Endothelial cell of umbilical vein (primary cell): ENCODE results near the gene CALY. TPM values are rescaled to one million over a fixed set of nuclear protein-coding genes. Genes with fewer than 3 reads are reported as not detected.

Experiments
- BruUV-seq: library from RNA; stranded (reverse); fragments of 400-500 nt; replicated peaks from 2 replicates; lab custom pipeline; 2021; lab: Mats Ljungman, UMichigan
- CTCF ChIA-PET: fragments of 300-600, 350-600 bp; sonication (Branson Sonifier 250); formaldehyde crosslinking; loops from one replicate; lab custom pipeline; 2021; ENCODE audit warnings: antibody characterized with exemption, inconsistent platforms; lab: Charles Lee
- POLR2A ChIA-PET: fragments of 300-600, 350-600 bp; sonication (Branson Sonifier 250); formaldehyde crosslinking; loops from one replicate; lab custom pipeline; 2021; ENCODE audit warnings: antibody characterized with exemption, inconsistent platforms; lab: Charles Lee
- DNase-seq: peaks from one replicate; pipeline ENCODE4 v3.0.0-alpha.2; 2011; ENCODE audit warnings: low read depth, low spot score
- FAIRE-seq: peaks from 2 replicates; lab custom pipeline; 2011; peaks lifted over from hg19 to GRCh38; lab: Jason Lieb, UNC
- H2AFZ ChIP-seq: 2 replicates; pipeline ENCODE4 v1.6.0; 2012; ENCODE audit warnings: low read depth, low read length, control low read depth, inconsistent platforms
- H3K27ac ChIP-seq: 2 replicates; pipeline ENCODE4 v1.5.1; 2011; ENCODE audit warnings: low read depth, mild to moderate bottlenecking, control low read depth, low read length, moderate library complexity; ENCODE audit not compliant: insufficient read depth
- H3K27me3 ChIP-seq, 2 experiments: 2 replicates each; pipeline versions ENCODE4 v1.6.0 to v1.6.1; 2011; ENCODE audit warnings: low read length in 2 of 2, mixed read lengths in 1 of 2; ENCODE audit not compliant: control insufficient read depth in 2 of 2, insufficient read depth in 2 of 2
- H3K36me3 ChIP-seq, 2 experiments: 2 replicates in 1 of 2; 3 replicates in 1 of 2; pipeline ENCODE4 v1.5.1; 2011; ENCODE audit warnings: low read length in 2 of 2, mild to moderate bottlenecking in 1 of 2, moderate library complexity in 1 of 2; ENCODE audit not compliant: control insufficient read depth in 2 of 2, insufficient read depth in 2 of 2; ENCODE audit errors: extremely low read depth in 1 of 2
- H3K4me1 ChIP-seq: 3 replicates; pipeline ENCODE4 v1.5.1; 2011; ENCODE audit warnings: mild to moderate bottlenecking, low read length; ENCODE audit not compliant: control insufficient read depth, insufficient read depth; ENCODE audit errors: extremely low read depth
- H3K4me2 ChIP-seq: 2 replicates; pipeline ENCODE4 v1.6.1; 2011; ENCODE audit warnings: low read length, control low read depth, mixed read lengths; ENCODE audit not compliant: insufficient read depth
- H3K4me3 ChIP-seq, 3 experiments: fragments of 200-600 bp in 1 of 3; sonication (generic), shearing (Covaris generic) in 1 of 3; replicated peaks in 1 of 3; 2 replicates each; pipeline ENCODE4 v1.5.1; 2011 to 2016; ENCODE audit warnings: control low read depth in 3 of 3, low read length in 3 of 3, mild to moderate bottlenecking in 2 of 3, inconsistent platforms in 1 of 3, low read depth in 1 of 3, moderate library complexity in 1 of 3; ENCODE audit not compliant: insufficient read depth in 1 of 3
- H3K79me2 ChIP-seq: 2 replicates; pipeline ENCODE4 v1.6.0; 2012; ENCODE audit warnings: low read length, inconsistent platforms; ENCODE audit not compliant: control insufficient read depth, insufficient read depth
- H3K9ac ChIP-seq: replicated peaks from 2 replicates; pipeline ENCODE3; 2011; ENCODE audit warnings: low read length, control low read depth; ENCODE audit not compliant: insufficient read depth; ENCODE audit errors: extremely low read depth
- H3K9me1 ChIP-seq: replicated peaks from 3 replicates; pipeline ENCODE4 v1.6.0; 2011; ENCODE audit warnings: mild to moderate bottlenecking, low read length; ENCODE audit not compliant: control insufficient read depth, insufficient read depth; ENCODE audit errors: extremely low read depth
- H3K9me3 ChIP-seq: replicated peaks from 2 replicates; pipeline ENCODE4 v1.5.1; 2012; ENCODE audit warnings: low read length, inconsistent platforms; ENCODE audit not compliant: control insufficient read depth, insufficient read depth
- H4K20me1 ChIP-seq: replicated peaks from 2 replicates; pipeline ENCODE3; 2011; ENCODE audit warnings: mild to moderate bottlenecking, low read length; ENCODE audit not compliant: control insufficient read depth, insufficient read depth; ENCODE audit errors: extremely low read depth
- EZH2 ChIP-seq: IDR thresholded peaks from 2 replicates; pipeline ENCODE4 v1.6.1; 2012; ENCODE audit warnings: borderline replicate concordance, low read depth, mild to moderate bottlenecking, moderate library complexity, low read length, inconsistent platforms; ENCODE audit not compliant: severe bottlenecking
- FOS ChIP-seq: IDR thresholded peaks from 2 replicates; pipeline ENCODE4 v1.6.1; 2011; ENCODE audit warnings: mild to moderate bottlenecking, low read length, moderate library complexity, borderline replicate concordance; ENCODE audit not compliant: insufficient read depth
- GATA2 ChIP-seq: IDR thresholded peaks from 2 replicates; pipeline ENCODE4 v1.7.0; 2011; ENCODE audit warnings: low read depth, mild to moderate bottlenecking, moderate library complexity, mixed read lengths, low read length; ENCODE audit not compliant: insufficient read length, insufficient read depth
- JUN ChIP-seq: IDR thresholded peaks from 2 replicates; pipeline ENCODE4 v1.6.1; 2011; ENCODE audit warnings: borderline replicate concordance, low read depth; ENCODE audit not compliant: insufficient read length, insufficient read depth
- MYC ChIP-seq: IDR thresholded peaks from one replicate; pipeline ENCODE4 v1.6.1; 2011; ENCODE audit warnings: mild to moderate bottlenecking, low read depth, low read length
- POLR2A ChIP-seq: IDR thresholded peaks from 2 replicates; pipeline ENCODE4 v1.6.1; 2012; ENCODE audit warnings: low read depth, mild to moderate bottlenecking, control low read depth, low read length
- POLR2AphosphoS5 ChIP-seq: IDR thresholded peaks from 2 replicates; pipeline ENCODE4 v1.6.1; 2012; ENCODE audit warnings: low read depth, mild to moderate bottlenecking, control low read depth, low read length, moderate library complexity; ENCODE audit not compliant: insufficient read depth
- dilution Hi-C: fragments of 300-500 bp; cut with MboI; formaldehyde crosslinking; loops from one replicate; pipeline ENCODE4 v1.15.0; 2019; ENCODE audit warnings: low sequenced_read_pairs; ENCODE audit not compliant: extremely low pct_ligation_motif_present
- intact Hi-C: fragments of 100-400 bp; cut with micrococcal nuclease; formaldehyde crosslinking; loops from one replicate; pipeline ENCODE4 v1.10.0; 2022
- polyA plus RNA-seq, 4 experiments: library from polyadenylated mRNA; depleted of rRNA in 3 of 4; stranded (reverse) in 3 of 4; unstranded in 1 of 4; fragments of >200 nt; gene quantifications; 2 replicates each; pipeline versions ENCODE4 v1.2.1 to v1.2.3, GENCODE V29; 2011 to 2012; ENCODE audit warnings: missing spikeins in 1 of 4
- total RNA-seq: library from RNA; stranded (reverse); gene quantifications from 2 replicates; pipeline ENCODE4 v1.2.3, GENCODE V29; 2021
- TF ChIP-seq, protein P1 (sequence below): IDR thresholded peaks from 2 replicates; pipeline ENCODE4 v1.6.1; 2011; ENCODE audit not compliant: insufficient read depth, insufficient read length
- TF ChIP-seq, protein P2 (sequence below), 2 donors: IDR thresholded peaks; 1 replicate in 1 of 2; 2 replicates in 1 of 2; pipeline ENCODE4 v1.5.1; 2011; ENCODE audit warnings: low read length in 2 of 2, mild to moderate bottlenecking in 2 of 2, moderate library complexity in 2 of 2, control low read depth in 1 of 2, inconsistent platforms in 1 of 2, low read depth in 1 of 2; ENCODE audit not compliant: insufficient read depth in 1 of 2; ENCODE audit errors: extremely low read depth in 1 of 2

CALY gene
- total and polyA plus RNA-seq, 2 donors (not counting 3 experiments of a cell fraction or from before 2014, with no cell fraction given): not detected

DNA sequence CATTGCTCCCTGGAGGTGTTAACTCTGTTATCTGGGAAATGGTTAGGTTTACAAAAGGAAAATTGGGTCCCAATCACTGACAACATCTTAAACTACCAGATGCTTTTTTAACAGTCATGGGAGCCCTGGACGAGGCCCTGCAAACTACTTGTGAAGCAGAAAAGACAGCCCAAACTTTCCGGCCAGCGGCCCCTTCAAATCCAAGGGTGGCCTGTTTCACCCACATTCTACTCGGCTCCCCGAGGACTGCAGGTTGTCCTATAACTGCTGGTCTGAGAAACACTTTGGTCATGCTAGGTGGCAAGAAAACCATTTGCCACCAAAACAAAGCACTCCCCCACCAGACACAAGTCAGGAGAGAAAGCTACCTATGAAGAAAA is 30.6 kb downstream of the CALY start:
- peaks cover 41% of the 10 kb centered on the region for H3K79me2 ChIP-seq
- no peaks in the 10 kb centered on the region for H3K9me1 ChIP-seq
- no peak overlapping the region for H2AFZ ChIP-seq
- DNase-seq (no peak), FAIRE-seq (no peak)
- ChIA-PET POLR2A (no interaction called here), CTCF (no interaction called here)
- dilution Hi-C loops (no loop called here), intact Hi-C loops (loop anchor here (5.0 to 10.0 kb wide), 3 partner anchors 66 to 641 kb away; partner anchors contain the start of genes ECHS1 and MTG1)
- no TSS peak for BruUV-seq
- peaks cover 4 to 14% of the 10 kb centered on the region in 2 experiments for H3K36me3 ChIP-seq
- H4K20me1 ChIP-seq: no peaks in the 10 kb centered on the region
- no peak overlapping the region for H3K27ac ChIP-seq
- TF ChIP-seq MYC (no peak), EZH2 (no peak), JUN (no peak), POLR2AphosphoS5 (no peak), POLR2A (no peak), GATA2 (no peak), FOS (no peak)
- TF ChIP-seq, protein P1, sequence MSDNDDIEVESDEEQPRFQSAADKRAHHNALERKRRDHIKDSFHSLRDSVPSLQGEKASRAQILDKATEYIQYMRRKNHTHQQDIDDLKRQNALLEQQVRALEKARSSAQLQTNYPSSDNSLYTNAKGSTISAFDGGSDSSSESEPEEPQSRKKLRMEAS: no peak
- TF ChIP-seq, protein P2, sequence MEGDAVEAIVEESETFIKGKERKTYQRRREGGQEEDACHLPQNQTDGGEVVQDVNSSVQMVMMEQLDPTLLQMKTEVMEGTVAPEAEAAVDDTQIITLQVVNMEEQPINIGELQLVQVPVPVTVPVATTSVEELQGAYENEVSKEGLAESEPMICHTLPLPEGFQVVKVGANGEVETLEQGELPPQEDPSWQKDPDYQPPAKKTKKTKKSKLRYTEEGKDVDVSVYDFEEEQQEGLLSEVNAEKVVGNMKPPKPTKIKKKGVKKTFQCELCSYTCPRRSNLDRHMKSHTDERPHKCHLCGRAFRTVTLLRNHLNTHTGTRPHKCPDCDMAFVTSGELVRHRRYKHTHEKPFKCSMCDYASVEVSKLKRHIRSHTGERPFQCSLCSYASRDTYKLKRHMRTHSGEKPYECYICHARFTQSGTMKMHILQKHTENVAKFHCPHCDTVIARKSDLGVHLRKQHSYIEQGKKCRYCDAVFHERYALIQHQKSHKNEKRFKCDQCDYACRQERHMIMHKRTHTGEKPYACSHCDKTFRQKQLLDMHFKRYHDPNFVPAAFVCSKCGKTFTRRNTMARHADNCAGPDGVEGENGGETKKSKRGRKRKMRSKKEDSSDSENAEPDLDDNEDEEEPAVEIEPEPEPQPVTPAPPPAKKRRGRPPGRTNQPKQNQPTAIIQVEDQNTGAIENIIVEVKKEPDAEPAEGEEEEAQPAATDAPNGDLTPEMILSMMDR (IDR thresholded peaks at IDR 0.05; ENCODE audit: extremely low read depth in 1 of 2, insufficient read depth in 1 of 2, low read depth in 1 of 2, low read length in 2 of 2): no peak
- H3K4me2 ChIP-seq: no peak overlapping the region
- no peak overlapping the region for H3K9ac ChIP-seq
- peaks cover 7% of the 10 kb centered on the region for H3K4me1 ChIP-seq
- no peaks in the 10 kb centered on the region for H3K9me3 ChIP-seq
- no peak overlapping the region for H3K4me3 ChIP-seq
- H3K27me3 ChIP-seq: no peaks in the 10 kb centered on the region
